ENCODE data around the gene SLCO2A1.
A peak's percentile ranks its signal among the peaks of the same experiment; 100 is the strongest.

SLCO2A1 gene

DNA sequence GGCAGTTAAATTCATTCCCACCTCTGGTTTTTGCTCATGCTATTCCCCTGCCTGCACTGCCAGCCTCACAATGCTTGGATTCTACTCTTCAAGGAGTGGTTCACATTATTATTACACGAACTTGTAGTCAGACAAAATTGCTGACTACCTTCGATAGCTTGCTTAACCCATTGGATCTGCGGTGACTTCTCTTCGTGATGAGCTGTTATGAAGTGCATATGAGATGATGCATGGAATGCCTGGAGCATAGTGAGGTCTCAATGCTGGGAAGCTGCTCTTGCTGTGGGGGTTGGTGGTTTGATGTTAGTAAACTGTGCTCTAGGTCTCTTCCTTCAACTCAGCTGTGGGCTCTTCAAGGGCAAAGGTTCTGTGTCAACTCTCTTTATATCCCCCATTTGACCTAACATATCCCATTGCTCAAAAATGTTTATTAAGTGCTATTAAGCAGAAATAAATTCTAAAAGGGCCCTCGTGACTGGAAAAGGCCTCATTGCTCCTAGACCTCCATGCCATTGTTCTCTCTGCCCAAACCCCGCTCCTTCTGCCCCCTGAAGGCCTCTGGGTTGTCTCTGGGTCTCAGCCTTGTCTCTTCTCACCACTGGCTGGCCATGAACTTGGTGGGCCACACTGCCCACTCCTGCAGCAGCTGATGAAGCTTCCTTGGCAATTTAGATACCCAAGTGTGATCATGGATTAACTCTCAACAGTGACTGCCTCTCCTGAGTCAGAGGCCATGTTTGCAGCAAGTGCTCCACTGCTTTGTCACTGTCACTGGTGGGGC, 4.5 kb upstream of the SLCO2A1 start:
- no peak for DNase-seq (ENCODE audit: low spot score)

DNA sequence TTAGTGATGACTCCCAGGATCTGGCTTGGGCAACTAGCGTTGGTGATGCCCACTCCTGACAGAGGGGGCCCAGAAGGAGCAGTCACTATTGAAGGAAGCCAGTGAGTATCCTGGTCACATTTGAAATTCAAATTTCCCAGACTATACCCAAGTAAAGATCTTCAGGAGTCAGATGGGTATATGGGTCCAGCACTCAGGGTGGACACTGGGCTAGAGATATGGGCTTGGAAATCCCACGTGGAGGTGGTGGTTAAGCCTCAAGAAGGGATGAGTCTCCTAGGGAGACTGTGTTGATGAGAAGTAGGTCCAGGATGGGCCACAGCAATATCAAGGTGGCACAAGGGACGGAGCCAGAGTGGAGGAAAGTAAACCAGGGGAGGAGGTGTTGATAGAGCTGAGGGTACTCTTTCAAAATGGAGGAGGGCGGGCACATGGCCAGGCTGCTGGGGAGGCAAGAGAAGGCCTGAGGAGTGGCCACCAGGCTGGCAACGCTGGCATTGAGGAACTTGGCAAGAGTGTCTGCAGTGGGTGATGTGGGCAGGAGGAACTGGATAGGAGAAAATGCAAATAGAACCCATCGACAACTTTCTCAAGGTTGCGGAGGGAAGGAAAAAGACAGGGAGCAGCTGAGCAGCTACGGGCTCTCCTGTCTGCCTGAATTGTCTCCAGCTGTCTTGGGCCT, 3.7 kb upstream of the SLCO2A1 start:
- DNase-seq (ENCODE audit: low spot score) = no peak

DNA sequence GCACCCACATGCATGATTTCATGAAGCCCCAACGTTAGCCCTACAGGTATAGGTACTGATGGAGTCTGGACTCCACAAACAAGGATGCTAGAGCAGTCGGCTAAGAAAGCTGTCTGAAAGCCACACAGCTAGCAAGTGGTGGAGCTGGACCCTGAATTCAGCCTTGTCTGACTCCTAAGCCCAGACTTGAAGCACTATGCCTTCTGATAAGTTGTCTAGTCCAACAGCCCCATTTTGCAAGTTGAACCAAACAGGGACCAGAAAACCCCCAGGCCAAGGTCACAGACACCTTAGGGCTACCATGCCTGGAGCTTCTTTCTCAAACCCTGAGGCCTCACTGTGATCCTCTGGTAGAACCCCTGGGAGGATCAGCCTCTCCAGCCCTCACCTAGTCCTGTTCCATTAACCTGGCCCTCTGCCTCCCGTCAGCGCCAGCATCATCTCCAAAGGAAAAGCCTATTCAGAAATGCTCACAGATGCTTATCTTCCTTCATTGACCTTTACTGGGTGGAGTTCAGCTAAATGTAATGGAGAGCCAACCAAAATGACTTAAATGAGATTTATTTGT, 1.7 kb upstream of the SLCO2A1 start:
- no peak for DNase-seq (ENCODE audit: low spot score)

DNA sequence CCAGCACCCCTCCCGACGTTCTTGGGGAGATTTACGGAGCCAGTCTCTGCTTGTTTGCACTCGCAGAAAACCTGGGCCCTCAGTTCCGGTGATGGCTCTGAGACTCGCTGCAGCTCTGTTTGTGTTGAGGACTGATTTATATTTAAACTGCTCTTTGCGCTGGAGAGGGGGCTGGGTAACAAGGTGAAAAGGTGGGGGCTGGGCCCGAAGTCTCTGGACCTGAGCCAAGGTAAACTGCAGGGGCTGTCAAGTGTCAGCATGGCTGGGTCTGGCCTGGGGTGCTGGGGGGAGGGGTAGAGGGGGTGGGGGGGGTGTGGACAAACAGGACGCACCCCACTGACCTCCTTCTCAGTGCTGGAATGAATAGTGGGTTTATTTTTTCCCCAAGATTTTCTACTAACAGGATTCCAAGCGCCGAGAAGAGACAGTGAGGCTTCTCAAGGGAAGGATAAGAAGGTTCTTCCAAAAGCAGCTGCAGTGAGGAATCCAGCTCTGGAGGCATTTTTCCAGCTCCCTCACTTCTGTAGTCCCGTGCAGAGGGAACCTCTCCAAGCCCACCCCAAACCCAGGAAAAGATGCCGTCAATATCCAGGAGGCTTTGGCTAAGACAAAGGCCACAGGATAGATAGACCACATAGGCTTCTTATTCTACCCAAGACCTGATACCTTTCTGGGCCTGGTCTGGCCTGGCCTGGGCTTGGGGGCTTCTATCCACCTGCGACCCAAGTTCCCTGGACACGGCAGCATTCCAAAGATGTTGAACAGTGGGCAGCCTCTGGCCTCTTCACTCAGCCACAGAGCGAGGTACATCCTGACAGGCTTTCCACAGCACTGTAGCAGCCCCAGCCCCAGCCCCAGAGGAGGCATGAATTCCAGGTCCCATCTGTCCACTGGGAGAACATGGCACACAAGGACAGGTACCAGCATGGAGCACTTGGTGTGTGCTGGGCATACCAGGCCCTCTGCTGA, 938 bp upstream of the SLCO2A1 start:
- no peak for DNase-seq (ENCODE audit: low spot score)

DNA sequence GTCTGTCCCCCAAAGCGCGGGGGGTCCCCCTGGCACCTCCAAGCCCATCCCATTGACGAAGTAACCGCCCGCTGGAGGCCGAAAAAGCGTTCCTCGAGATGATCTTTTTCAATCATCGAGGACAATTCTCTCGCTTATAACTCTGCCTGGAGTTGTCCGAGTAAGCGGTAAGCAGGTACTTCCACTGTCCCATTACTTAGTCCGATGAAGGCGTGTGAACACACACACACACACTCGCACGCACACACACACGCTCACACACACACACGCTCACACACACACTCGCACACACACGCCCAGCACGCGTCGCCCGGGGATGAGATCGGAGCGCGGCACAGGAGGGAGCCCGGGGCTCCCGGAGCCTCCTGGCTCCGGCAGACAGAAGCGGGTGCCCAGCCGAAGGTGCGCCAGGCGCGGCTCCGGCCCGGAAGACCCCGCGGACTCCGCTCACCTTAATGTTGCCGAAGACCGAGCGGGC, 430 bp downstream of the SLCO2A1 start:
- DNase-seq (ENCODE audit: low spot score) = no peak

DNA sequence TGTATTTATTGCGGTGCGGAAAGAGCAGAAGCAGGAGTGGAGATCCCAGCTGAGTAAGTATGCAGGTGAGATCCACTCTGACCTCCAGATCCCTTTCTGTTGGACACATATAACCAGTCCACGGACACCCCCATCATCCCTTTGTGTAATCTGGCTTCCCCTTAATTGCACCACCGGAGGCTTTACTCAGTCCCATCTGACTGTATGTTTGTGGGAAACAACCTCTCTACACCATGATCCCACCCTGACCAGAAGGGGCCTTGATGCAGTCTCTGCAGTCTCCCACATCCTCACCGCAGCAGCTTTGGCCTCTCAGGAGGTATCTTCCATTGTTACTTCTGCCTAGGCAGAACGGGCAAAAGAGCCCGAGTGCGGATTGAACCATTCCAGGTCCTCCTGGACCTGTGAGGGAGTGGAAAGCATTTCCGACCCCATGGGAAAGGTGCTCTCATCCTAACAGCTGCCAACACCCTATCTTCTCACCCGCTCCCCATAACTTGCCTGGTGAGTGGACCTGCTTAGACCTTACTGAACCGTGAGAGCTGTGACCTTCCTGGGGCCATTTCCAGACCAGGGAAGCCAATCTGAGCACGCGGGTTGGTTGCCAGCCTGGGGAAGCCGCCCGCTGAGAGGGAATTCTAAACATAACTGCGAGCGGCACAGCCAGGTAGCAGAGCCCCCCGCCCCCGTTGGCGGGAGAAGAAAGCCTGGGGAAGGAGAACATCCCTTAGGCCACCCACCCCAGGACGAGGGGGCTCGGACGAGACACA, 1.1 kb downstream of the SLCO2A1 start:
- no peak for DNase-seq (ENCODE audit: low spot score)

DNA sequence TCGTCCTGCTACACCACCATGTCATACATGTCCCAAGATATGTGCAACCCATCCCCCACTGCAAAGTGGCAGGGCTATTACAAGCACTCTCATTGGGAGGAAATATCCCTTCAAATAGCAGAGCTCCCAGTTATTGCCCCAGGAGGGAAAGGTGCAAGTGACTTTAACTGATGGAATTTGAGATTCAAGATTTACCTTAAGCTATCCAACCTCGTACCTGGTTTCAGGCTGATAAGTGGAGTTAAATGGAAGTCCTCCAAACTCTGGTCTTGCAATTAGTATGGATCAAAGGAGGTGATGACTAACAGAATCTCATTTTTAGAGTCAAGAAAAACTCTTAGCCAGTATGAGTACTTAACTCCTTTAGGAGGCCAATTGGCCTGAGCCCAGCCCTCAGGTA, 2.1 kb downstream of the SLCO2A1 start:
- no peak for DNase-seq (ENCODE audit: low spot score)

DNA sequence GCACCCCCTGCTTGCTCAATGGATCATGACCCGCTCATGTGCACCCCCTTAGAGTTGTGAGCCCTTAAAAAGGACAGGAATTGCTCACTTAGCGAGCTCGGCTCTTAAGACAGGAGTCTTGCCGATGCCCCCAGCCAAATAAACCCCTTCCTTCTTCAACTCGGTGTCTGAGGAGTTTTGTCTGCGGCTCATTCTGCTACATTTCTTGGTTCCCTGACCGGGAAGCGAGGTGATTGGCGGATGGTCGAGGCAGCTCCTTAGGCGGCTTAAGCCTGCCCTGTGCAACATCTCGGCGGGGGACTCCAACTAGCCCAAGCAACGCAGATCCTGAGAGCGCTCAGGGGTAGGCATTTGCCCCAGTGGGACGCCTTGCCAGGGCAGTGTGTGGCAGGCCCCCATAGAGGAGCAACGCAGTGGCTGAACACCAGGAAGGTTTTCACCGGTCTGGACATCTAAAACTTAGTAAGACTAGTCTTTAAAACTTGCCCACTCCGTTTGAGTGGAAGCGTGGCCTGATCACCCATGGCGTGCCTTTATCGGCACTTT, 9.5 kb downstream of the SLCO2A1 start:
- no peak for DNase-seq (ENCODE audit: low spot score)

DNA sequence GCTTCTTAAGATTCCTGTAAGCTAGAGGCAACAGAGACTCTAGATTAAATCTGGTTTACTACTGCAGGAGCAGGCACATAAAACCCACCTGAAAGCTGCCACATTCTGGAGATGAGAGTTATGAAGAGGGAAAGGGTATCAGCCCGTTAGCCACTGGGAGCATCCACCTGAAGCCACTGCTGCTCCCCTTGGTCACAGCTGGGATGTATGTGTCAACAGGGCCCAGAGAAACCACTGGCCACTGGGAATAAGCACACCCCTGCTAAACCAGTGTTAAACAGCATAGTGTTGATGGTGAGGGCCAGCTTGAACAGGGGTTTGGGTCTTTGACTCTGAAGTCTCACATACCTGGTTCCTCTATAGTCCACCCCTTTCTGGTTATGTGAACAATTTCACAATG, 10.9 kb downstream of the SLCO2A1 start:
- no peak for DNase-seq (ENCODE audit: low spot score)

DNA sequence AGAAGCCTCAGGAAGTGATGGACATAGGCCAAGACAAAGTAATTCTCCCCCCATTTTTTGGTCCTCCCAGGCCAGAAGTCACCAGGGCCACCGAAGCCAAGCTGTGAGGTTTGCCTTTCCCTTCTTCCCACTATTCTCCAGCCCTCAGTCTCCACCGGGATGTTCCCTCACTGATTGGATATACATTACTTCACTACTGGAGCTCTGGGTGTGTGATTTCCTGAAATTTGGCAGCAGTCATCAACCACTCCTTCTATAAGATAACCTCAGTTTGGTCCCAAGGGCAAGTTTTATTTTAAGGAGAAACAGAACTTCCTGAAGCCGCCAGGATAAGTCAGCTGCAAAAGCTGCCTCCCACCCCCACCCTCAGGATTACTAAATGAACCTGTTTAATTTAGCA, 11.3 kb downstream of the SLCO2A1 start:
- DNase-seq (ENCODE audit: low spot score) = no peak

DNA sequence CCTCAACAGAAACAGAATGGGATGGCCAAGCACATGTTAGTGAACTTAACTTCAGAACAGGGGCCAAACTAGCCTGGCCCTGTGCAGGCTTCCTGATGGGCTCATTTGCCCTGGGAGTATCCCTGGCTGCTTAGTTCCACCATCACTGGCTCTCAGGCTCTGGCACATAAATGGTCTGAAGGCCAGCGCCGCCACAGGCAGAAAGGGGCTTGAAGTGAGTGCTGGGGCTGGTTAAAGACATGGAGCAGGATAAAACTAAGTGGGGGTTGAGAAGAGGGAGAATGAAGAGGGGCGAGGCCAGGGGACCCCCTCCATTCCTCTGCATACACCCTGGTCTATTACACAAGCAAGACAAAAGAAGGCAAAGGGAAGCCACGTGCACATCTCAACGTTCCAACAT, 12.2 kb downstream of the SLCO2A1 start:
- no peak for DNase-seq (ENCODE audit: low spot score)

DNA sequence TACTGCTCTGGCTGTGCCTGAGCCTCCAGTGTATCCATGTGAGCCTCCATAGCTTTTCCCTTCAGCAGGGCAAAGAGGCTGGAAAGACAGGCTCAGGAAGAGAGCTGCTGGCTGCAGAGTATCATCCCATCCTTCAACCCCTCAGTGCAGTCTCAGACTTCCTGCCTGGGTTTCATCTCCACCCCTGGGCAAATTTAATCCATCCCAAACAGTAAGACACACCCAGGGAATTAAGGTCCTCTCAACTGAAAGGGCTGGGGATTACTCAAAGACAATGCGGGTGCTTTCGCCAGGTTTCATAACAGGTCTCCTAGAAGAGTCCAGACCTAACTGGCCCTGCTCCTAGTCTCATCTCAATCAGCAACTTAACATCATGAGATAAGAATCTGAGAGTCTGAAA, 15.5 kb downstream of the SLCO2A1 start:
- DNase-seq (ENCODE audit: low spot score) = no peak

DNA sequence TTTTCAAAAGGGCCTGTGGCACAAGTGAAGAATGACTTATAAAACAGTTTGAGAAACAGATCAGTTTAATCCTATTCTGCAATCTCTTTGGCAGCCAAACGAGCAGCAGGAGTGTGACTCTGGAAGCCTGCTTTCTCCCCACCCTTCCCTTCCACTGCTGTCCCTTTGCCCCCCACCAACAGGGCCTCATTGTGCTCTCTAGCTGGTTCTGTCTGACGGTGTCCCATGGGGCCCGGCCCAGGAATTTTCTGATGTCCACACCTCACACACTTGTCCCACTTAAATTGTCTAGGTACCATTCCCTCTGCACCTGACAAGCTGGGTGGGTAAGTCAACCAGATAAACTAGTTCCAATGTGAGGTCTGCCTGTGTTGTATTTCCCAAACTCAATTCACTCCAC, 16.4 kb downstream of the SLCO2A1 start:
- no peak for DNase-seq (ENCODE audit: low spot score)

DNA sequence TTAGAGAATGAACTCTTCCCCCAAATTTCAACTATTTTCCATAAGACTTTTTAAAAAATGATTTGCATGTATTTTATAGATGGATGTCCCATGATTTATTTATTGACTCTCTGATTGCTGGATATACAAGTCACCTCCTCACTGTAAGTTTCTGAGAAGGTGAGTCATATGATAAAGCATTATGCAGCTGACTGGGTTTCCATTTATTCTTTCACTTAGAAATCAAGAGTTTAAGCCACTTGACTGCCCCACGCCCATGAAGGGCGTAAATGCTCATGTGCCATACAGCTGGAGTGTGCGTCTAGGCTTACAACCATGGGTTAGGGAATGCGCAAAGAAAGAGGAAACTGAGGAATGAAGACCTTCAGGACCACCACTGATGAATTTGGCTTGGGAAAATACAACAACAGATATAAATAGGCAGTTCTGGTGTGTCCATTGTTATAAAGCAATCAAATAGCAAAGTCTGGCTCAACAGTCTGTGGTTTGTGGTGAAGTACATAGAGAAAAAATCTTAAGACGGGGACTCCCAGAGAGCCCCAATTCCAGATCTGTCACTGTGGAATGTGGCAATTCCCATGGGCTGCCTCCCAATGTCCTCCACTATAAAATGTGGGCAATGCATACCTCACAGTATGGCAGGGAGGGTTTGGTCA, 20.3 kb downstream of the SLCO2A1 start:
- no peak for DNase-seq (ENCODE audit: low spot score)

DNA sequence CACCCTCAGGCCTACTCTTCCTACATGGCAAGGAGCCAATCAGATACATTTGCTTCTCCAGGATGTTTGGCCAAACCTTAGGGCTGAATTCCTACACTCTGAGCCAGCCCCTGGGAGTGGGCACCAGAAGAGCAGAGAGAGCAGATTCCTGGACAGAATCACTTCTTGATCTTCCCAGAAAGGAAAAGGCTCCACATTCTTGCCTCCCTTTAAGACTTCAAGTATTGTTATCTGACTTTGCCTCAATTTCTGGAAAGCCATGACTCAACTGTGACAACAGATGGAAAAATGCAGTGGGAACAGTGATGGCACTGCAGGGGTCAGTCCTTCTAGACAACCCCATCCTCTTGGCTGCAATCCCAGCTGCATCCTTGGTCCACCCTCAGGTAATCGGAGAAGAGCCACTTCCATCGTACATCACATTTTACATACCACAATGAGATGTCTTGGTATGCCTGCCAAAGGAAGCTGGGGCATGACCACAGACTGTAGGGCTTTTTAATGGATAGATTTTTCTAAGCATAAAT, 21.0 kb downstream of the SLCO2A1 start:
- DNase-seq (ENCODE audit: low spot score) = peak; percentile 61

DNA sequence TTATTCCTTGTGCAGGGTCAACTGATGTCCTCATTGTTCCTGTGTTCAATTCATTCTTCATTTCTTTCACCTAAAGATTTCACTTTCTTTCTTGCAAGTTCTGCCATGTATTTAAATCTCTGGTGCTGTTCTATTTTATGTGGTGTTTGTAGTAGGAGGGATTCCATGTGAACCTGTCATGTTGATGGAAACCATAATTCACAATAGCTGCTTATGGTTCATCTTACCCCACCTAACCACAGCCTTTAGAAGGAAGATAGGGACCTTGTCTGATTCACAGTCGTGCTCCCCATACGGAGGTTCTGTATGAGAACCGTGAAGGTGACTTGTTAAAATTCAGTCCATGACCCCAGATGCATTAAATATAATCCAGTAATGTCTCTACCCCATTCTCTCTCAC, 21.9 kb downstream of the SLCO2A1 start:
- DNase-seq (ENCODE audit: low spot score) = no peak

DNA sequence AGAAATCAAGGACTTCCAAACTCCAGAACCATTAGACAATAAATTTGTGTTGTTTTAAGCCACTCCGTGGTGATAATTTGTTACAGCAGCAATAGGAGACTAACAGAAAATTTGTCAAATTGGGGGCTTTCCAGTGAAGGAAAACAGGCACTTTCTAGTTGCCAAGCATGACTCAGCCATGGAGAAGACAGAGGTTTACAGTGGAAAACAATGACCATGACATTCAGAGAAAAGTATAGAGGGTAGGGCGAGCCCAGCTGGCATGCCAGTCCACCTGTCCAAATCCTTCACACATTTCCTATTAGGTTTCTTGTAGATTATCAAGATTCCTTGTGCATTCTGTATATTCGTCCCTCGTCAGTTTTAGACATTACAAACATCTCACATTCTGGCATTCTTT, 24.9 kb downstream of the SLCO2A1 start:
- DNase-seq (ENCODE audit: low spot score) = no peak

DNA sequence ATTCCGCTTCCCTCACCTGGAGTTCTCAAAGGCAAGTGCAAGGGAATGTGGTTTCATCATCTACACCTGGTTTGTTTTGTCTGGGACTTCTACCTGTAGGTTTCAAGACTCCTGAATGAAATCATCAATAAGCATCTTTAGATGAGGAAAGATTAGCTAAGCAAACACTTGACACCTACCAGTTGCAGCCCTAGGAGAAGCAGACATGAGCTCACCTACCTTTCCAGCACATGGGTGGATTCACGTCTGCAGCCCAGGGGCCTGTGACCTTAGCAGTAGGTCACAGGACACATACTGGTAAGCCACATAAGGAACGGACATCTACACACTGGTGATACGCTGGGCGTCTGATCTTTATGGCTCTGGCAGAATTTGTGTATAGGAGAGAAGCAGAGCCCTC, 26.7 kb downstream of the SLCO2A1 start:
- no peak for DNase-seq (ENCODE audit: low spot score)

DNA sequence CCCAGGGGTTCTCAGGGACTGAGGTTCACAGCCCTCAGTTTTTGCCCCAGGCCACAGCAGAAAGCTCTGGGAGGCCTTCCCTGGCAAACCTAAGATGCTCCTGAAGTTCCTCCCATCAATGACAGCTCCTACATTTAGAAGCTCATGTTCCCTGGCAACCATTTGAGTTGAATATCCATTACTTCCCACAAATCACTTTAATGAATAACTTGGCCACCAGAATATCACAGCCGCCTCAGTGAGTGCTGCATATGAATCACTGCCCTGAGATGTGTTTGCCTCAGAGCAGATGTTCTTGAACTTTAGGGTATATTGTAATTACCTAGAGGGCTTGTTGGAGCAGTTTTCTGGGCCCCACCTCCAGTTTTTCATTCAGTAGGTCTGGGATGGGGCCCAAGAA, 27.4 kb downstream of the SLCO2A1 start:
- no peak for DNase-seq (ENCODE audit: low spot score)

DNA sequence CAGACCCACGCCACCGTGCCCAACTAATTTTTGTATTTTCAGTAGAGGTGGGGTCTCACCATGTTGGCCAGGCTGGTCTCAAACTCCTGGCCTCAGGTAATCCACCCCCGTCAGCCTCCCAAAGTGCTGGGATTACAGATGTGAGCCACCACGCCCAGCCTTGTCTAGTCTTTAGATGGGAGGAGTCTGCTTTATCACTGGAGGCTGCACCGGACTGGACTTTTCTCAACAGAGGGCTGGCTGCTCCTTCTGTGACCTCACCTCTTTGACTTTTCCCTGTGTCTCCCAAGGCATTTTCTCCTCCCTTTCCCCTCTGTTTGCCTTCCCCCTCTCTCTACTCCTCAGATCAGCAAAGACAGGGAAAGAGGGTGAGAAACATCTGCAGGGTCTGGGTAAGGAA, 28.5 kb downstream of the SLCO2A1 start:
- no peak for DNase-seq (ENCODE audit: low spot score)

Data from LoVo (cell line).